Lower lobe of right lung (tissue), 2 donors: Measurements from ENCODE around the gene KLHL25. TPM values are rescaled to one million over a fixed set of nuclear protein-coding genes. Genes with fewer than 3 reads are reported as not detected.
A peak's percentile ranks its signal among the peaks of the same experiment; 100 is the strongest.

Source experiments
- ATAC-seq, 2 donors: fragments of 200-7000 bp; cut with Tn5 transposase; one replicate each; pipeline ENCODE4 v1.9.1; 2020 to 2022; ENCODE audit warnings: mild to moderate bottlenecking in 2 of 2, moderate library complexity in 2 of 2
- DNase-seq: peaks from one replicate; pipeline ENCODE4 v3.0.0-alpha.2; 2020
- H3K27ac ChIP-seq: fragments of 200-600 bp; one replicate; pipeline ENCODE4 v1.8.0; 2022
- H3K27me3 ChIP-seq: fragments of 200-600 bp; one replicate; pipeline ENCODE4 v1.8.0; 2022; ENCODE audit warnings: low read depth
- H3K36me3 ChIP-seq: fragments of 200-600 bp; one replicate; pipeline ENCODE4 v1.8.0; 2022; ENCODE audit warnings: mild to moderate bottlenecking
- H3K4me1 ChIP-seq: fragments of 200-600 bp; one replicate; pipeline ENCODE4 v1.8.0; 2022
- H3K4me3 ChIP-seq: fragments of 200-600 bp; one replicate; pipeline ENCODE4 v1.8.0; 2022; ENCODE audit warnings: mild to moderate bottlenecking
- H3K9me3 ChIP-seq: fragments of 200-600 bp; one replicate; pipeline ENCODE4 v1.8.0; 2022
- CTCF ChIP-seq: fragments of 200-600 bp; IDR thresholded peaks from one replicate; pipeline ENCODE4 v1.8.0; 2022; ENCODE audit warnings: antibody characterized with exemption, mild to moderate bottlenecking
- intact Hi-C: fragments of 100-400 bp; cut with DNase I; formaldehyde crosslinking; loops from one replicate; pipeline ENCODE4 v1.11.0; 2022
- total RNA-seq: library from RNA; stranded (reverse); fragmentation: NEBNext Ultra II Directional; extraction: Animal tissue kit (Norgen Biotek cat#: 25700); gene quantifications from one replicate; pipeline ENCODE4 v1.2.1, GENCODE V29; 2021
- donor health status: DM: no; HTN: yes; CAD: no; lungs with severe emphysema.

The KLHL25 gene
- total RNA-seq, 1 donor from 2014 or later, result 3.0 TPM

GRCh38 chr15:85745525-85746150, 49.1 kb downstream of the KLHL25 start:
- H3K4me3 ChIP-seq, result no peak overlapping the region
- ATAC-seq, result no peak
- peaks cover 14% of the 10 kb centered on the region for H3K4me1 ChIP-seq
- H3K9me3 ChIP-seq, result no peaks in the 10 kb centered on the region
- peaks cover 91% of the 10 kb centered on the region for H3K36me3 ChIP-seq
- no peaks in the 10 kb centered on the region for H3K27me3 ChIP-seq
- peak overlapping the region; percentile 6 for H3K27ac ChIP-seq
- DNase-seq, result no peak
- intact Hi-C loops, result no loop called here
- TF ChIP-seq CTCF, result no peak

- Histone ChIP-seq H3K27me3 (no peaks in the 10 kb centered on the region), H3K27ac (no peak overlapping the region), H3K4me3 (no peak overlapping the region), H3K36me3 (peaks cover 96% of the 10 kb centered on the region), H3K9me3 (no peaks in the 10 kb centered on the region), H3K4me1 (peaks cover 10% of the 10 kb centered on the region)
- no peak for TF ChIP-seq CTCF
- DNase-seq (no peak), ATAC-seq (no peak)
- intact Hi-C loops, result no loop called here
Observed at GRCh38 chr15:85745023-85745422, 49.7 kb downstream of the KLHL25 start.

- DNase-seq (no peak), ATAC-seq (no peak)
- Histone ChIP-seq H3K4me1 (peaks cover 10% of the 10 kb centered on the region), H3K27me3 (no peaks in the 10 kb centered on the region), H3K27ac (no peak overlapping the region), H3K36me3 (peaks cover 99% of the 10 kb centered on the region), H3K4me3 (no peak overlapping the region), H3K9me3 (no peaks in the 10 kb centered on the region)
- intact Hi-C loops, result no loop called here
- TF ChIP-seq CTCF, result no peak
Observed at GRCh38 chr15:85744579-85744978, 50.1 kb downstream of the KLHL25 start.

- no peak overlapping the region for H3K27ac ChIP-seq
- DNase-seq (no peak), ATAC-seq (no peak)
- no peaks in the 10 kb centered on the region for H3K9me3 ChIP-seq
- intact Hi-C loops, result no loop called here
- H3K36me3 ChIP-seq, result peaks cover 99% of the 10 kb centered on the region
- H3K27me3 ChIP-seq, result no peaks in the 10 kb centered on the region
- TF ChIP-seq CTCF, result no peak
- H3K4me3 ChIP-seq, result no peak overlapping the region
- H3K4me1 ChIP-seq, result peaks cover 1% of the 10 kb centered on the region
Observed at GRCh38 chr15:85743392-85744055, 51.2 kb downstream of the KLHL25 start.

GRCh38 chr15:85742186-85742821, 52.4 kb downstream of the KLHL25 start:
- Histone ChIP-seq H3K4me3 (no peak overlapping the region), H3K4me1 (no peaks in the 10 kb centered on the region), H3K27ac (peak overlapping the region; percentile 6), H3K9me3 (no peaks in the 10 kb centered on the region), H3K27me3 (no peaks in the 10 kb centered on the region), H3K36me3 (peaks cover 99% of the 10 kb centered on the region)
- ATAC-seq, result peak in 1 of 2 donors; percentile 18
- DNase-seq, result no peak
- no peak for TF ChIP-seq CTCF
- intact Hi-C loops, result no loop called here
